ENCODE data around the gene IRX6. TPM values are rescaled to one million over a fixed set of nuclear protein-coding genes. Genes with fewer than 3 reads are reported as not detected.

IRX6 gene
- total RNA-seq, 2 donors from 2014 or later, result not detected

- Histone ChIP-seq H3K4me3 (no peak overlapping the region), H3K9ac (ENCODE audit: low read depth in 2 of 2, low read length in 2 of 2) (no peak overlapping the region), H3K27ac (no peak overlapping the region), H3K4me1 (no peaks in the 10 kb centered on the region), H3K36me3 (no peaks in the 10 kb centered on the region), H3K27me3 (peaks cover 41% of the 10 kb centered on the region), H3K9me3 (no peaks in the 10 kb centered on the region)
- intact Hi-C loops (cut with DNase I), result no loop called here
- no peak for TF ChIP-seq CTCF (IDR thresholded peaks at IDR 0.05)
- DNase-seq, result no peak
Observed at GRCh38 chr16:55326261-55327092, 2.5 kb downstream of the IRX6 start.

- peaks cover 34% of the 10 kb centered on the region for H3K27me3 ChIP-seq
- intact Hi-C loops (cut with DNase I), result no loop called here
- no peak for DNase-seq
- H3K36me3 ChIP-seq, result no peaks in the 10 kb centered on the region
- H3K4me3 ChIP-seq, result no peak overlapping the region
- H3K9ac ChIP-seq (ENCODE audit: low read depth in 2 of 2, low read length in 2 of 2), result no peak overlapping the region
- no peaks in the 10 kb centered on the region for H3K4me1 ChIP-seq
- H3K27ac ChIP-seq, result no peak overlapping the region
- no peak for TF ChIP-seq CTCF (IDR thresholded peaks at IDR 0.05)
- no peaks in the 10 kb centered on the region for H3K9me3 ChIP-seq
Observed at GRCh38 chr16:55328611-55329569, 4.9 kb downstream of the IRX6 start.

DNA sequence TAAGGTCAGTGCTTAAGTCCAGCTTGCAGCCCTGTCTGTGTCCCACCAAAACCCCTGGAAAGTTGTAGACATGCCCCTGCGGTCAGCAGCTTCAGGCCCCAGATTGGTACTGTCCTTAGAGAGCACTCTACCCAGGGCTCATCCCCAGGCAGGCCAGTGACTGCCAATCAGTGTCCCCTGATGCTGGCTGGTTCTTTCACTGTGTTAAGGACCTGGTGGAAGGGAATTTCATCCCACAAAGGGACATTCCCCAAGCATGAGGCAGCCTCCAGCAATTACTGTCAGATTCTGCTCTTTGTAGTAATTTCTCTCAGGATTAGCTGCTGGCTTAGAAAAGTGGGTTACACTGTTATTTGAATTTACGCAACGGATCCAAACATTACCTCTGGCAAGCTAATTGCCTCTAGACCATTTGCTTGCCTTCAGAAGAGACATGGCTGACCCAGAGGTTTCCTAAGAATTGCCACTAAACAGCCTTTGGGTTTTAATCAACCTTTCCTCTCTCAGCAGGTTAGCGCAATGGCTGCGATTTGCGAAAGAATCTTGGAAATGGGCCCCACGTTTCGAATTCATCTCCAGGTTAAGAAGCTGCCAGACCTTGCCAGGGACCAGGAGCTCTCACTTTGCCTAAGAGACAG lies 5.9 kb downstream of the IRX6 start:
- no peak overlapping the region for H3K4me3 ChIP-seq
- H3K27me3 ChIP-seq, result peaks cover 26% of the 10 kb centered on the region
- no peaks in the 10 kb centered on the region for H3K36me3 ChIP-seq
- no peak overlapping the region for H3K27ac ChIP-seq
- DNase-seq, result no peak
- no peaks in the 10 kb centered on the region for H3K9me3 ChIP-seq
- intact Hi-C loops (cut with DNase I), result no loop called here
- H3K4me1 ChIP-seq, result no peaks in the 10 kb centered on the region
- TF ChIP-seq CTCF (IDR thresholded peaks at IDR 0.05), result no peak
- H3K9ac ChIP-seq (ENCODE audit: low read depth in 2 of 2, low read length in 2 of 2), result no peak overlapping the region

DNA sequence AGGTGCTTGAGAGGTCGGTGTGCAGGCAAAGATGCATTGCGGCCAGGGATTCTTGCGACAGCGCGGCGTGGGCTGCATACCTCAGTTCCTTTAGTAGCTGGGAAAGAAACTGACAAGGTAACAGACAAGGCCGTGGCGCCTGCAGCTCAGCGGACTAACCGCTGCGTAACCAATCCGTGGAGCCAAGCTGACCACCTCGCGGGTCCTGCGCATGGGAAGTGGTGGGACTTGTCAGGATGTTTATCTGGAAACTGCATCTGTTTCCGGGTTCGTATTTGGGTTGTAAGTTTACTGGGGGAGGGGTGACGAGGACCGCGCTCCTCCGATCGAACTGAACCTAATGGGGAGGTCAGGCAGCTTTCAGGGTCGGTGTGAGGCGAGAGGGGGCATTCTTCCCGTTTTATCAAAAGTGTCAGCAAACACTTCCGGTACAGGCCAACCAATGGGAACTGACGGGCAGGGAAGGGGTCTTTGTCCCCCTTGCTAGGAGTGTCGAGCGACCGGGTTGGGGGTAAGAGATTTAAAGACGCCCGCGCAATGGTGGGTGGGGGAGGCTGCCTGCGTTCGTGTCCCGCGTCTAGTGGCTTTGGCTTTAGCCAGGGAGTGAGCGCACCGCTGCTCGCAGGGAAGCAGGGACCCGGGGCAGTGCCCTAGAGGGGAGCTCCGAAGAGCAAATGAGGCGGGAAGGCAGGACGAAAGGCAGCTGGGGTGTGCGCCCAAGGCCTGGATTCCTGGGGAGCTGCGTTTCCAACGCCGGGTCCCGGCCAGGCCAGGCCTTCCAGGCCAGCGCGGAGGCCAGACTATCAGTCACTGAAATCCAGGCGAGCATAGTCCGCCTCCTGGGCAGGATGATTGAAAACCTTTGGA lies 7.0 kb downstream of the IRX6 start:
- peaks cover 26% of the 10 kb centered on the region for H3K27me3 ChIP-seq
- H3K36me3 ChIP-seq, result no peaks in the 10 kb centered on the region
- TF ChIP-seq CTCF (IDR thresholded peaks at IDR 0.05), result no peak
- no peak overlapping the region for H3K27ac ChIP-seq
- H3K9me3 ChIP-seq, result no peaks in the 10 kb centered on the region
- intact Hi-C loops (cut with DNase I), result no loop called here
- DNase-seq, result no peak
- H3K4me3 ChIP-seq, result no peak overlapping the region
- no peak overlapping the region for H3K9ac ChIP-seq (ENCODE audit: low read depth in 2 of 2, low read length in 2 of 2)
- H3K4me1 ChIP-seq, result no peaks in the 10 kb centered on the region

Data from colonic mucosa (tissue), 4 donors.